Natural killer cell (primary cell): ENCODE data around the gene OR10H3. TPM values are rescaled to one million over a fixed set of nuclear protein-coding genes. Genes with fewer than 3 reads are reported as not detected.

ENCODE experiments used
- ATAC-seq, 3 donors: fragments of 150-1000 bp in 2 of 3; fragments of 200-7000 bp in 1 of 3; cut with Tn5 transposase; 1 replicate in 1 of 3; 2 replicates in 2 of 3; pipeline ENCODE4 v1.10.0; 2021; ENCODE audit warnings: mild to moderate bottlenecking in 2 of 3, moderate library complexity in 2 of 3
- DNase-seq, 2 donors: peaks; one replicate each; pipeline versions ENCODE4 v3.0.0 to v3.0.0-alpha.2; 2013 to 2021; ENCODE audit warnings: mixed read lengths in 1 of 2
- H3K27ac ChIP-seq: one replicate; pipeline ENCODE4 v1.5.1; 2013; ENCODE audit warnings: mild to moderate bottlenecking, low read length
- H3K27me3 ChIP-seq: one replicate; pipeline ENCODE4 v1.6.1; 2013; ENCODE audit warnings: low read length; ENCODE audit not compliant: control insufficient read depth, insufficient read depth
- H3K36me3 ChIP-seq: one replicate; pipeline ENCODE4 v1.6.1; 2013; ENCODE audit warnings: low read length; ENCODE audit not compliant: control insufficient read depth, insufficient read depth
- H3K4me1 ChIP-seq: one replicate; pipeline ENCODE4 v1.6.1; 2013; ENCODE audit warnings: low read length; ENCODE audit not compliant: control insufficient read depth, insufficient read depth
- H3K4me3 ChIP-seq: one replicate; pipeline ENCODE4 v1.5.1; 2013; ENCODE audit warnings: low read length
- H3K9me3 ChIP-seq: one replicate; pipeline ENCODE4 v1.6.1; 2013; ENCODE audit warnings: low read length; ENCODE audit not compliant: control insufficient read depth, insufficient read depth
- H3K27ac Mint-ChIP-seq, 2 donors: one replicate each; pipeline ENCODE4 v1.8.0; 2022; ENCODE audit warnings: mild to moderate bottlenecking in 2 of 2, mixed read lengths in 2 of 2, moderate library complexity in 1 of 2
- H3K27me3 Mint-ChIP-seq, 2 donors: one replicate each; pipeline ENCODE4 v1.8.0; 2022; ENCODE audit warnings: low read depth in 2 of 2, mixed read lengths in 2 of 2
- H3K36me3 Mint-ChIP-seq: one replicate; pipeline ENCODE4 v1.8.0; 2022; ENCODE audit warnings: mixed read lengths
- H3K4me1 Mint-ChIP-seq, 2 donors: one replicate each; pipeline ENCODE4 v1.8.0; 2022; ENCODE audit warnings: mixed read lengths in 2 of 2
- H3K4me3 Mint-ChIP-seq: one replicate; pipeline ENCODE4 v1.8.0; 2022; ENCODE audit warnings: mild to moderate bottlenecking, moderate library complexity, mixed read lengths
- H3K9me3 Mint-ChIP-seq, 2 donors: one replicate each; pipeline ENCODE4 v1.8.0; 2022; ENCODE audit warnings: mixed read lengths in 2 of 2
- WGBS: methylation state at CpG from one replicate; pipeline ENCODE4 v1.1.7; 2013; ENCODE audit warnings: missing lambda C conversion rate; ENCODE audit not compliant: insufficient coverage; 5-methylcytosine and 5-hydroxymethylcytosine counted together
- intact Hi-C: fragments of 100-400 bp; cut with micrococcal nuclease; formaldehyde crosslinking; loops from one replicate; pipeline ENCODE4 v1.14.2; 2022
- total RNA-seq, 4 donors: library from RNA; stranded (reverse); fragments of 120-200 nt in 1 of 4; gene quantifications; one replicate each; pipeline versions ENCODE4 v1.2.3 to v1.2.4, GENCODE V29; 2013 to 2022
- TF ChIP-seq, protein P1 (sequence below): fragments of 200-600 bp; IDR thresholded peaks from one replicate; pipeline ENCODE4 v1.8.0; 2022; ENCODE audit warnings: antibody characterized with exemption

OR10H3 gene
- total RNA-seq, 3 donors from 2014 or later (not counting 1 experiment from before 2014, with no cell fraction given): not detected

DNA sequence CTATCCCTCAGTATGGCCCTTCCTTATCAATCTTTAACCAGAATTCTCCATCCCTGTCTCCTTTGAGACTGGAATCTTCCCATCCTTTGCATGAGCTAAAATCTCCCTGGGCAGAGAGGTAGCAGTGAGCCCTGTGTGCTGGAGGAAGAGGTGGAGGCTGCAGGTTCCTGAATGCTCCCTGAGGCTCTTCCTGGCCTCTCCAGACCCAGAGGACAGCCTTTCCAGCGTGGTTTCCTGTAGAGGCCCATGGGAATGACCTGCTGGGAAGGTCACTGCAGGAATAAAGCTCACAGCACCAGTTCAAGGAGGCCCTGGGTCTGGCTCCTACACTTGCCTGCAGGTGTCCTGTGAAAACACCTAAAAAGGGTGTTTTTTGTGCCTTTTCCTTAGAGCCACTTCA, 5.4 kb upstream of the OR10H3 start:
- intact Hi-C loops: no loop called here
- H3K27me3 Mint-ChIP-seq: peaks cover 21 to 24% of the 10 kb centered on the region in 2 donors
- 45% methylated on average over 1 of the region's 1 CpG for WGBS
- H3K4me3 Mint-ChIP-seq: no peak overlapping the region
- H3K36me3 ChIP-seq: no peaks in the 10 kb centered on the region
- H3K4me1 ChIP-seq: no peaks in the 10 kb centered on the region
- DNase-seq: no peak
- peaks cover 13 to 18% of the 10 kb centered on the region in 2 donors for H3K4me1 Mint-ChIP-seq
- no peak overlapping the region for H3K27ac ChIP-seq
- TF ChIP-seq, protein P1, sequence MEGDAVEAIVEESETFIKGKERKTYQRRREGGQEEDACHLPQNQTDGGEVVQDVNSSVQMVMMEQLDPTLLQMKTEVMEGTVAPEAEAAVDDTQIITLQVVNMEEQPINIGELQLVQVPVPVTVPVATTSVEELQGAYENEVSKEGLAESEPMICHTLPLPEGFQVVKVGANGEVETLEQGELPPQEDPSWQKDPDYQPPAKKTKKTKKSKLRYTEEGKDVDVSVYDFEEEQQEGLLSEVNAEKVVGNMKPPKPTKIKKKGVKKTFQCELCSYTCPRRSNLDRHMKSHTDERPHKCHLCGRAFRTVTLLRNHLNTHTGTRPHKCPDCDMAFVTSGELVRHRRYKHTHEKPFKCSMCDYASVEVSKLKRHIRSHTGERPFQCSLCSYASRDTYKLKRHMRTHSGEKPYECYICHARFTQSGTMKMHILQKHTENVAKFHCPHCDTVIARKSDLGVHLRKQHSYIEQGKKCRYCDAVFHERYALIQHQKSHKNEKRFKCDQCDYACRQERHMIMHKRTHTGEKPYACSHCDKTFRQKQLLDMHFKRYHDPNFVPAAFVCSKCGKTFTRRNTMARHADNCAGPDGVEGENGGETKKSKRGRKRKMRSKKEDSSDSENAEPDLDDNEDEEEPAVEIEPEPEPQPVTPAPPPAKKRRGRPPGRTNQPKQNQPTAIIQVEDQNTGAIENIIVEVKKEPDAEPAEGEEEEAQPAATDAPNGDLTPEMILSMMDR: no peak
- no peaks in the 10 kb centered on the region for H3K9me3 Mint-ChIP-seq
- H3K4me3 ChIP-seq: no peak overlapping the region
- no peaks in the 10 kb centered on the region for H3K36me3 Mint-ChIP-seq
- no peaks in the 10 kb centered on the region for H3K9me3 ChIP-seq
- H3K27ac Mint-ChIP-seq: no peak overlapping the region
- ATAC-seq: no peak
- no peaks in the 10 kb centered on the region for H3K27me3 ChIP-seq

DNA sequence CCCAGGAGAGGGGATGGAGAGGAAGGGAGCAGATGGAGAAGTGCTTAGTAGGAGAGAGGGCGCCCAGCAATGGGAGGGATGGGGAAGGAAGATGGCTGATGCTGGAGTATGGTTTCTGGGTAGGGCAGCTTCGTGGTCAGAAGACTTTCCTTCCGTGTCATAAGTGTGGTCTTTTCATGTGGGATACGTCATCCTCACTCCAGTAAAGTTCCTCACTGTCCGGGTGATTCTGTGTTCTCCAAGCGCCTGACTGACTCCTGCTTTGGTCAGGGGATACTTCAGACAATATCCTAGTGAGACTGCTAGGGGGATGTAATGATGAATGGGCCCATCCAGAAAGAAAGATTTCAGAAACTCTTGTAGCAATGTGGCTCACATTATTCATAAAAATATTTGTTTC, 3.9 kb upstream of the OR10H3 start:
- 77% methylated on average over 5 of the region's 6 CpGs for WGBS
- Mint-ChIP-seq H3K4me1 (peaks cover 13 to 18% of the 10 kb centered on the region in 2 donors), H3K27me3 (peaks cover 11 to 18% of the 10 kb centered on the region in 2 donors), H3K27ac (no peak overlapping the region), H3K4me3 (no peak overlapping the region), H3K9me3 (no peaks in the 10 kb centered on the region), H3K36me3 (no peaks in the 10 kb centered on the region)
- TF ChIP-seq, protein P1: no peak
- Histone ChIP-seq H3K4me1 (no peaks in the 10 kb centered on the region), H3K9me3 (no peaks in the 10 kb centered on the region), H3K27me3 (peaks cover 2% of the 10 kb centered on the region), H3K27ac (no peak overlapping the region), H3K36me3 (no peaks in the 10 kb centered on the region), H3K4me3 (no peak overlapping the region)
- intact Hi-C loops: no loop called here
- ATAC-seq (no peak), DNase-seq (no peak)

DNA sequence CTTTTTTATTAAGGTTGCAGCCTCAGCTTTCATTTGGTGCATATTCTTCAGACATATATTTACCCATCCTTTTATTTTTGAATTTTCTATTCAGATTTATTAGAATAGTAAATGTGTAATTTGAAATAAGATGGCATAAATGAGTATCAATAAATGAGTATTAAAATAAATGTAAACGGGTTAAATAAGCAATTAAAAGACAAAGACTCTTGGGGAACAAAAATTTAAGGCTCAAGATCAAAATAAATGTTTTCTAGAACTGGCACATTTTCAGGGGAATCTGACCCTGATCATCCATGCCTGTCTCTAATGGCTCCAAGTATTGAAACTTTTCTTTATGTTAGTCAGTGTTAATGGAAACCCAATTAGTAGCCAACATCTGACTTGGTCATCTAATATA, 3.0 kb downstream of the OR10H3 start:
- no peak overlapping the region for H3K4me3 Mint-ChIP-seq
- H3K4me1 Mint-ChIP-seq: no peaks in the 10 kb centered on the region
- no peak overlapping the region for H3K27ac Mint-ChIP-seq
- ATAC-seq: no peak
- no peak overlapping the region for H3K4me3 ChIP-seq
- H3K27ac ChIP-seq: no peak overlapping the region
- 80% methylated on average over 1 of the region's 1 CpG for WGBS
- DNase-seq: no peak
- intact Hi-C loops: no loop called here
- no peaks in the 10 kb centered on the region for H3K36me3 ChIP-seq
- H3K27me3 Mint-ChIP-seq: peaks cover 33 to 47% of the 10 kb centered on the region in 2 donors
- H3K9me3 ChIP-seq: peaks cover 9% of the 10 kb centered on the region
- TF ChIP-seq, protein P1: no peak
- peaks cover 11% of the 10 kb centered on the region for H3K27me3 ChIP-seq
- H3K9me3 Mint-ChIP-seq: peaks cover 4 to 8% of the 10 kb centered on the region in 2 donors
- H3K4me1 ChIP-seq: no peaks in the 10 kb centered on the region
- H3K36me3 Mint-ChIP-seq: peaks cover 8% of the 10 kb centered on the region

DNA sequence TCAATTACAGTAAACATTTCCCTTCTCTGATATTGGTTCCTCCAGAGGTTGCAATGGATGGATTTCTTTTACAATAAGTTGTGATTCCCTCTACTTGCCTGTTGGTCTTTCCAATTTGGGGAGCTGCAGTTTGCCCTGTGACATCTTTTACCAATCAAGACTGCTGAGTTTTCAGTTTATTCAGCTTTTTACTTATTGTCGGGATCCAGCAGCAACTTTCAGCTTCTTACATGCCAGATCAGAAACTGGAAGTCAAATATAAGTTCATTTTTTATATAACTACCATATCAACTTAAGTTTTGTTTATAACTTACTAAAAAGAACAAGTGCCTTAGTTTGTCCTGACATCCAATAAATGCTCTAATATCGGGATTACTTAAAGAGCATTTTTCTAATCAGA, 10.5 kb downstream of the OR10H3 start:
- no peaks in the 10 kb centered on the region for H3K9me3 ChIP-seq
- no peaks in the 10 kb centered on the region for H3K36me3 Mint-ChIP-seq
- H3K9me3 Mint-ChIP-seq: no peaks in the 10 kb centered on the region
- TF ChIP-seq, protein P1: no peak
- H3K27ac ChIP-seq: no peak overlapping the region
- intact Hi-C loops: no loop called here
- ATAC-seq (no peak), DNase-seq (no peak)
- no peaks in the 10 kb centered on the region for H3K4me1 ChIP-seq
- H3K27me3 ChIP-seq: peaks cover 24% of the 10 kb centered on the region
- no peaks in the 10 kb centered on the region for H3K36me3 ChIP-seq
- no peak overlapping the region for H3K4me3 ChIP-seq
- no peaks in the 10 kb centered on the region for H3K4me1 Mint-ChIP-seq
- no peak overlapping the region for H3K27ac Mint-ChIP-seq
- H3K27me3 Mint-ChIP-seq: peaks cover 39 to 79% of the 10 kb centered on the region in 2 donors
- H3K4me3 Mint-ChIP-seq: no peak overlapping the region
- 88% methylated on average over 1 of the region's 2 CpGs for WGBS
